ENCODE measurements around the gene DGKG. TPM values are rescaled to one million over a fixed set of nuclear protein-coding genes. Genes with fewer than 3 reads are reported as not detected.

Gene DGKG
- total RNA-seq, 1 donor from 2014 or later = 2.9 TPM

- DNase-seq = no peak
Measured at GRCh38 chr3:186367631-186368030, 5.6 kb upstream of the DGKG start.

- DNase-seq = no peak
Measured at GRCh38 chr3:186366206-186366605, 4.2 kb upstream of the DGKG start.

DNA sequence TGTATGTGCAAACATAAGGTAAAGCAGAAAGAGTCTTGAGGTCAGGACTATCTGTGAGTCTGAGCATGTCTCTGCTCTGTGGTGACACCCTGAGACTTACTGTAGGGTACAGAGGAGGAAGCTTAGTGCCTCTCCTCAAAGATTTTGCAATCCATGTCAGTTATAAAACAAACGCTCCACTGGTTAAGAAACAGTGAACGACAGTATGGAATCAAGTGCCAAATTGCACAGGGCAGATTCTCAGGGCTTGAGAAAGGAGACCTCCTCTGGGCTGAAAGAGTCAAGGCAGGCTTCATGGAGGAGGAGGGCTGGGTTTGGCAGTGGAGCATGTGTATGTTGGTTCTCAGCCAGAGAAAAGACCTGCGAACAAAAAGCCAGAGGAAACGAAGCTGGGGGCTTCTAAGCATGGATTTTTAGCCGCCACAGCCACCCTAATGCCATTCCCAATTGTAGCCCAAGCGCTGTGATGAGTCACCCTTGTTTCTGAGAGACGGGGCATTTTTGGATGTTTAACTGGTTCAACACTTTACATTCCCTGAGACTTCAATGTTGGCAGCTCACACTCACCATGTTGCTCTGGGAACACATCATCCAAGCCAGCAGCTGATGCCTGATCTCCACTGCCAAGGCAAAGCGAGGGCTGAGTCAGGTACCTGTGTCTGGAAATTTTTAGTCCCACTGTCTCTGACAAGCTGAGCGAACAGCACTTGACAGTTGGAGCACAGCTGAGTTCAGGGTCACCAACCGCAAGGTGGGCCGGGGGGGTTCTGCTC, 3.4 kb upstream of the DGKG start:
- no peak for DNase-seq

DNA sequence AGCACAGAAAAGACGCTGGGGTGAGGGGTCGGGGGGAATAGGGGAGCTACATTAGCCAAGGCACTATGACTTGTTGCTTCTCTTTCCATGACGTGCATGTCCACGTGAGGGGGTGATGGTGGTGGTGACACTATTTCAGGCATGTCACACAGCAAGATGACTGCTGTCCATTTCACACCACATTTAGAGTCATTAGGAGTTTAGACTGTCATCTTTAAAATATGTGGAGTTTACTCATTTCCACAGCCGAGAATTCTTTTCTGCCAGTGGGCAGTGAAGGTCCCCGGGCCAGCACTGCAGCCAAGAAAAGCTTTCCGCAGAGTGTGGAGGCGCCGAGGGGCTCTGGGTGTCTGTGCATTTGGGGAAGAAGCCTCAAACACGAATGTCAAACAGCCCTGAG, 954 bp upstream of the DGKG start:
- no peak for DNase-seq

DNA sequence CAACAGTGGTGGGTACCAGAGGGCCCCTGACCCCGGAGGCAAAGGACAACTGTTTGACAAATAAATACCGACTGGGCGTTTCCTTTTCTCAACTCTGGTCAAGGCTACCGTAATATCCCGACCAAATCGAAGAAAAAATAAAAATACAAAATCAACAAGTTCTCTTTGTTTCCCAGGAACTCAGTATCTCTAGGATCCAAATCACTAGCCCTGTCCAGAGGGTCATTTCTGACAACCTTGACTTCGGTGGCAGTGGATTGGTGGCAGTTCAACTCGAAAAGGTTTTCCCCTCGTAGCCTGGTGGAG, 456 bp upstream of the DGKG start:
- no peak for DNase-seq

GRCh38 chr3:186361246-186361761, 730 bp downstream of the DGKG start:
- no peak for DNase-seq

DNA sequence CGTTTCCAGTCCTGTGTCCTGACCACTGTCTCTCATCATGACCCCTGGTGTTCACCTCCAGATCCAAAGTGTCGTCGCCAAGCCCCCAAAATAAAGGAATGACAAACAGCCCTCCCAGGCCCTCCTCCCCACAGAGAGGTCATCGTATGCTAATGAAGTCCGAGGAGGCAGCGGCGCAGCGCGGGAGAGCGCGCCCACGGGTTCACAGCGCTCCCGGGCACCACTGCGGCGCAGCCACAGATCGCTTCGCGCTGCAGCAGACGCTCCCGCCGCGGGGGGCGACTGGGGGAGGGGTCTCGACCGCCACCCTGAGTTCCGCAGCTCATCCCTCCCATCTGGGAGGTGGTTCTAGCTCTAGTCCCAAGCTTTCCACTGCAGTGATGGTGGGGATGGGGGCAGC, 1.3 kb downstream of the DGKG start:
- no peak for DNase-seq

DNA sequence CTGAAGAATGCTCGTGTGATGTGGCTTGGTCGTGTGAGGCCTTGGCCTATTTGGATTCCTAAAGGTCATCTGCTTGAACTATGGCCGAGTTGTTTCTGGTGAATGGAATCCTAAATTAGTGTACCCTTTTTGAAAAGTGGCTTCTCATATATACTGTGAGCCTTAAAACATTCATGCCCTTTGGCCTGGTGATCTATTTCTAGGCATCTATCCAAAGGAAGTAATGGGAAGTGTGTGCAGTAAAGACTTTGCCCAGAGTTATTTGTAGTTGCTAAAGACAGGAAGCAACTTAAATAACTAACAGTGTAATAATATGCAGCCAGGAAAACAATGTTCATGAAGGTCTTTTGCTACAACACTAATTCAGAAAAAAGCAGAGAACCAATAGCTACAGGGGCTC, 3.0 kb downstream of the DGKG start:
- DNase-seq = no peak

DNA sequence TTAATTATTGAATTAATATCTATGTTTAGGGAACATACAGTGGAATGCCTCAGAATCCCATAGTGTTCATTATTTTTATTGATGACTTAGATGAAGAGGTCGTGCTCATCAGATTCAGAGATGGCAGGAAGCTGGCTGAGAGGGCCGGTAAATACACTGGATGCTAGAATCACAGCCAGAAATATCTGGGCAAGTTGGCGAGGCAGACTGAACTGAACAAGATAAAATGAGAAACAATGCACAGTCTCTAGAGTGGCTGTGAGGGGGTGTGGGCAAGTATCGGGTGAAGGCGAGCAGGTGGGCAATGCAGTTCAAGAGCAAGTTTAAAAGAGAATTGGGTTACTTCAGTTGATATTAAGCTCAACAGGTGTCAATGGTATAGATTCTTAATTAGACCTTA, 5.9 kb downstream of the DGKG start:
- DNase-seq = no peak

- DNase-seq = no peak
Measured at GRCh38 chr3:186354100-186354499, 7.9 kb downstream of the DGKG start.

GRCh38 chr3:186352369-186352768, 9.7 kb downstream of the DGKG start:
- no peak for DNase-seq

DNA sequence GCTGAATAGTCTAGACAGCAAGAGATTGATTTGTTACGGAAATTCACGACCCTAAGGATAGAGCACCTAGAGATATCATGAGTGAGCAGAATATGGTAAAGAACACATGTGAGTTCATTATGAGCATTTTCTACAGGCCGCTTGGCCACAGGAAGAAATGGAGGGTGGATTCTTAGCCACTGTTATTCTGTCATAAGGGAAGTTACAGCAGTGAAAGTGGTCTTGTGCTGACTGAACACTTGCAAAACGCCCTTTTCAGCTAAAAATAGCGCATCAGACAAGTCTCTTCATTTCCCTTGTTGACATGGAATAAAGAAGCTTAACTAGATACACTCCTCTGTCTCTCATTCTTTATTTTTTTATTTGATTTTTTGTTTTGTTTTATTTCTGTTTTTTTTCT, 19.8 kb downstream of the DGKG start:
- no peak for DNase-seq

DNA sequence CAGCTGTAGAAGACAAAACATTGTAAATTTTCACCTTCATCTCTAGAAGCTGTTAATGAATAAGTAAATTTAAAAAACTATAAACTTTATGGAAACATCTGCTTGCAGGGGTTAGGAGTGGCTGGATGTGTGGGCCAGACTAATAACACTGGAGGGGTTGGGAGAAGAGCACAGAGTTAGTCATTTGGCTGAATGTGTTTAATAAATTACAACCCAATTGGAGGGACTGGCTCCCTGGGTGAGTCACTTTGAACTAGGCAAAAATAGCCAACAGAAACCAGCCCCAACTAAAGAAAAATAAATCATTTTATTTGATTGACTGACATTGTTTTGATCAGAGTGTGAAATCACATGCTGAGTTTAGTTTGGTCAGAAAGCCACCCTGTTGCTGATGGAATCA, 21.8 kb downstream of the DGKG start:
- DNase-seq = no peak

GRCh38 chr3:186339180-186339918, 22.7 kb downstream of the DGKG start:
- DNase-seq = no peak

DNA sequence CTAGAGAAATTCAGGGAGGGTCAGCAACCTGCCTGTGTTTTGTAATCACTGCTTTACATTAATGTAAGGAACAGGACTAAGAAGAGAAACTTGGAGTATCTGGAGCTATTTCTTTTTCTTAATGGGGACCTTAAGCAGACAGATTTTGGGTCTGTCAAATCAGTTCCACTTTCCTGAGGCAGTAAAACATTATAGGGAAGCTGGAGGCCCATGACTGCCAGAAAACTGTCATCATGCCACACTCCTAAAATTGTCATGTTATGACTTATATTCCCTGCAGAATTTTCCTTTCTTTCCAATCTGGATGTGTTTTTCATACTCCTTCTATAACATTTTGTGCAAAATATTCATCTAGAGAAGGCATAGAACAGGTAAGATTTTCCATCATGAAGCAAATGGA, 28.8 kb downstream of the DGKG start:
- no peak for DNase-seq

GRCh38 chr3:186330772-186331460, 31.1 kb downstream of the DGKG start:
- DNase-seq = no peak

DNA sequence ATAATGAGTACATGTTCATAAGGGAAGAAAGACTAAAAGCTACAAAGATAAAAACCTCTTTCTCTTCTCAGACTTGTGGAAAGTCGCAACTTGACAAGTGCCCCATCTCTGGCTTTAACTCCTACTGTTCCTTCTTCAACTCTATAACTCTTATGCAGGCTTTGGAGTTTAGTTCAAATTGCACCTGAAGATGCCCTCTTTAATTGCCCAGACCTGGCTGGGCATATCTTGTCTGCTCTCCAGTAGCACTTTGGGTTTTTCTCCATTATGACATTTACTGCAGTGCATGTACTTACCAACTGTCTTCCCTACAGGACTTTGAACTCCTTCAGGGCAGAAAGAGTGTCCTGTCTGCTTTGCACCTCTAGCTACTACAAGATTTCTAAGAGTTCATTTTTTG, 32.4 kb downstream of the DGKG start:
- DNase-seq = no peak

DNA sequence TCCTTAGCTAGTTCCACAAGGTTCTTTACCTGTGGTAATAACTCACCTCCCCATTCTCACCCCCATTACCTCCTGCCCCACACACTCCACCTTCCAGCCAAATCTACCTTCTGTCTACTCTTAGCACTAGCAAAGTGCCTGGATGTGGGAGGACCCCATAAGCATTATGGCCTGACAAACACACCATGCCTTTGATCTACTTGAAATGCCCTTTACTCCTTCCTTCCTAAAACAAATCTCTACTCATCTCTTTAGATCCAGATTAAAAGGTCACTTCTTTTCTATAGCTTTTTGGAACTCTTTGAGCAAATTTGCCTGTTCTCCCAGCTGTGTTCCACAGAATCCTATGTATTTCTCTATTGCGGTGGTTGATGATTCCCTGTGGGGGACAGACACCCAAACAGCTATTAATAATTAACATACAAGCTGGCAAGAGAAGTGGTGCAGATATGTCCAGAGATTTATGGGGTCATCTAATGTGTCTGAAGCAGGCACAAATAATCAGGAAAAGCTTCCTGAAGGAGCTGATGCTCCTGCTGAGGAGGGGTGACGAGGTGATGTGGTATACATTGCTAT, 34.0 kb downstream of the DGKG start:
- no peak for DNase-seq

DNA sequence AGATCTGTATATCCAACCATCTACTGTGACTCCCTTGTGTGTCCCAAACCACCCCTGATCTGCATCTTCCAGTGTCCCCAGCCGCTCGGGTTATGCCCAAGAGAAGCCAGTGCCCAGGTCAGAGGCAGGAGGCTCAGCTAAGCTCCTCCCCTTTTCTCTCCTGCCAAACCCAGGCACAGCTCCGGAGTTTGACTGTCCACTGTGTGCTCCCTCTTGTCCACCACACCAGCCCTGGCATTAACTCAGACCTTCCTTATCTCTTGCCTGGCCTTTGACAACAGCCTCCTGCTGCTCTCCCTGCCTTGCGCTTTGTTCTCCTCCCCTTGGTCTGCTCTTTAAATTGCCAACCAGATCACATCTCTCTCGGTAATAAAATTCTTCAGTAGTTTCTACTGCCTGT, 39.3 kb downstream of the DGKG start:
- DNase-seq = no peak

DNA sequence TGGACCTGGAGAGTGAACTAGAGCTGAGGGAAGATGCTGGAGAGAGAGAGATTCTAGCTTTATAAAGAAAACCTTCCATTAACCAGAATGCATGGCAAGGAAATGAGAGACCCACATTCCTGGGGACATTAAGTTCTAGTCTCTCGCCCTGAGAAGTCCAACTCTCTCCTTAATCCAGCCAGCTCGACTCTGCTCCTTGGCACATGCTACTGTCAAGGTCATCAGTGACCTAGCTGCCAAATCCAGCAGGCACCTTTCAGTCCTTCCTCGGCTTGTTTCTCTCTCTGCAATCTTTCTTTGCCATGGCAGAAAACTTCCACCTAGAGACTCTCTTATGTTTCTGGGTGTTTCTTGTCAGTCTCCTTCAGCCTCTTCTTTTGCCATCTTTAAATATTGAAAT, 40.3 kb downstream of the DGKG start:
- DNase-seq = no peak

- no peak for DNase-seq
Measured at GRCh38 chr3:186320862-186321568, 41.0 kb downstream of the DGKG start.

- no peak for DNase-seq
Measured at GRCh38 chr3:186319945-186320344, 42.1 kb downstream of the DGKG start.

Measured in skin of body (tissue), 2 donors.